ENCODE measurements around the gene AHRR. TPM values are rescaled to one million over a fixed set of nuclear protein-coding genes. Genes with fewer than 3 reads are reported as not detected.
A peak's percentile ranks its signal among the peaks of the same experiment; 100 is the strongest.

AHRR gene
- total and polyA plus RNA-seq, 12 donors = 0.07 to 1.2 (median 0.33) TPM; not detected in 2

GRCh38 chr5:322942-323879 is 1.7 kb downstream of the AHRR start:
- Histone ChIP-seq H3K9me3 (no peaks in the 10 kb centered on the region), H3K4me1 (peaks cover 4 to 22% (median 19%) of the 10 kb centered on the region in 9 donors), H3K36me3 (no peaks in the 10 kb centered on the region), H3K4me3 (peak overlapping the region in 3 of 10 donors; percentile 55 to 68 (median 57)), H3K27me3 (peaks cover 25 to 81% (median 57%) of the 10 kb centered on the region in 7 donors), H3K27ac (no peak overlapping the region)
- no peak for ATAC-seq
- 60 to 65% methylated on average over 30 of the region's 30 CpGs for WGBS, 2 donors
- intact Hi-C loops (cut with DNase I) = no loop called here
- TF ChIP-seq CTCF (IDR thresholded peaks at IDR 0.05) = no peak
- no peak for DNase-seq

- intact Hi-C loops (cut with DNase I) = no loop called here
- no peaks in the 10 kb centered on the region for H3K36me3 ChIP-seq
Observed at GRCh38 chr5:324736-325612, 3.5 kb downstream of the AHRR start.

GRCh38 chr5:326109-326508 is 4.6 kb downstream of the AHRR start:
- Histone ChIP-seq H3K27ac (no peak overlapping the region), H3K4me1 (peaks cover 0 to 14% (median 10%) of the 10 kb centered on the region in 9 donors), H3K27me3 (peaks cover 16 to 52% (median 31%) of the 10 kb centered on the region in 7 donors), H3K9me3 (no peaks in the 10 kb centered on the region), H3K4me3 (no peak overlapping the region), H3K36me3 (no peaks in the 10 kb centered on the region)
- intact Hi-C loops (cut with DNase I) = no loop called here
- ATAC-seq (no peak), DNase-seq (no peak)
- 87 to 92% methylated on average over 7 of the region's 7 CpGs for WGBS, 2 donors
- no peak for TF ChIP-seq CTCF (IDR thresholded peaks at IDR 0.05)

More at GRCh38 chr5:324736-325612, 3.5 kb downstream of the AHRR start:
- no peak overlapping the region for H3K27ac ChIP-seq
- H3K4me1 ChIP-seq = peaks cover 4 to 22% (median 19%) of the 10 kb centered on the region in 9 donors
- peaks cover 25 to 64% (median 42%) of the 10 kb centered on the region in 7 donors for H3K27me3 ChIP-seq
- H3K4me3 ChIP-seq = no peak overlapping the region
- TF ChIP-seq CTCF (IDR thresholded peaks at IDR 0.05) = no peak
- DNase-seq = no peak
- WGBS, 2 donors = 77 to 78% methylated on average over 24 of the region's 24 CpGs
- ATAC-seq = no peak
- H3K9me3 ChIP-seq = no peaks in the 10 kb centered on the region

GRCh38 chr5:329121-329735 is 7.7 kb downstream of the AHRR start:
- no peak for ATAC-seq
- H3K4me3 ChIP-seq = no peak overlapping the region
- peaks cover 0 to 25% (median 7%) of the 10 kb centered on the region in 7 donors for H3K27me3 ChIP-seq
- DNase-seq = no peak
- no peak for TF ChIP-seq CTCF (IDR thresholded peaks at IDR 0.05)
- WGBS, 2 donors = 87 to 88% methylated on average over 4 of the region's 4 CpGs
- H3K9me3 ChIP-seq = no peaks in the 10 kb centered on the region
- H3K4me1 ChIP-seq = no peaks in the 10 kb centered on the region
- H3K27ac ChIP-seq = no peak overlapping the region
- intact Hi-C loops (cut with DNase I) = no loop called here
- H3K36me3 ChIP-seq = no peaks in the 10 kb centered on the region

Measured in heart right ventricle (tissue), 16 donors.